Fibroblast of upper back skin (primary cell): ENCODE results near the gene TRIP11.

Source experiments
- DNase-seq: peaks from one replicate; pipeline ENCODE4 v3.0.0-alpha.2; 2013

TRIP11 gene

DNA sequence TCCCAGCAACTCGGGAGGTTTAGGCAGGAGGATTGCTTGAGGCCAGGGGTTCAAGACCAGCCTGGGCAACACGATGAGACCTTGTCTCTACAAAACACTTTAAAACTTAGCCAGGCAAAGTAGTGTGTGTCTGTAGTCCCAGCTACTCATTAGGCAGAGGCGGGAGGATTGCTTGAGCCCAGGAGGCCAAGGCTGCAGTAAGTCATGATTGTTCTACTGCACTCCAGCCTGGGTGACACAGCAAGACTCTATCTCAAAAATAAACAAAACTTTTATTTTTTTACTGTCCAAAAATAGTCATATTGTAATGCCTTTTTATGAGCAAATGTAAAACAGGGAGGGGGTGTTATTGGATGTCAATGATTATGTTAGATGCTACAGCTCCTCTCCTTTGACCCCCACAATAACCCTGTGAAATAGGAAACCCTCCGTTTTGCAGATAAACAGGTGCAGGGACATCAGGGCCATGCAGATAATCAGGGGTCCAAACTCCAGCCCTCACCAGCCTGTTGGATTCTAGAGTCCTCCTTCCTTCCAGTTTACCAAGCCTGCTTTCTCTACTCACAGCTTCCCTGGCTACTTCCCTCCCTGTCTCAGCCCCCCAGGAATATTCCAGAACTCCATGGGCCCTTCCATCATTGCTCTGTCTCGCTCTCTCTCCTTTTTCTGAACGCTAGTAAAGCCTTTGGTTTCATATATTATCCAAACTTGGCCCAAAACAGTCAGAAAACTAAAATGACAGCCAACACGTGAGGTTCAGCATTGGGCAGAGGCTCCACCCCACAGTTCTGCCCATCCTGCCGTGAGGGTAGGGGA lies 86.5 kb downstream of the TRIP11 start:
- no peak for DNase-seq

DNA sequence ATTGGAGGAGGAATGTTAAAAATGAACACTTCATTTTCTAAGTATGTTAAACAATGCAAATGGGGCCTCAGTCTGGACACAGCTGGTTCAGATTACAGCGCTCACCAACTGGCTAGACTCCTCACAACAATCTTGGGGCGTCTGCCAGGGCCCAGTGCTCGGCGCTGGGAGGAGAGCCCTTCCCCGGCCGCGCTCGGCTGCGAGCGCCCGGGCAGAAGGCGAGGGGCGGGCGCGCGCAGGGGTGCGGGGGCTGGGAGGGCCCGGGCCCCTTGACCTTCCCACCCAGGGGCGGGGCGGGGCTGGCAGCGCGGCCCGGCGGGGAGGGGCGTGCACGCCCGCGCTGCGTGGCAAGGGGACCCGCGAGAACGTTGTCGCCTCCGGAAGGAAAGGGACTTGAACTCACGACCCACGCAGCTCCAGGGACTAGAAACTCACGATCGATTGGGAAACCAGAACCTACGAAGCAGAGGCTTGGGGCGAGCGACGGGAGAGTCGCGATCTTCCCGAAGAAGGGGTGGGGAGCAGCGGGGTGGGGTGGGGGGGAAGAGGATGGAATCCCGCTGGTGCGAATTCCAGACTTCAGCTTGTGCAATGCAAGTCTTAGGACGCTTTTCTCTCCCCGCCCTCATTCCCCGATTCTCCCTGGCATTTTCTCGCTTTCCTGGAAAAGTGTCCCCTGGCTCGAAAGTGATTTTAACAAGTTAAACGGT lies 92.2 kb downstream of the TRIP11 start, which contains the start of gene FBLN5:
FBLN5 (minus strand) TSS at position 220 of the 710 bp plus-strand sequence. CDS start 465 bp downstream, outside the sequence.
- DNase-seq, result peak; percentile 96

DNA sequence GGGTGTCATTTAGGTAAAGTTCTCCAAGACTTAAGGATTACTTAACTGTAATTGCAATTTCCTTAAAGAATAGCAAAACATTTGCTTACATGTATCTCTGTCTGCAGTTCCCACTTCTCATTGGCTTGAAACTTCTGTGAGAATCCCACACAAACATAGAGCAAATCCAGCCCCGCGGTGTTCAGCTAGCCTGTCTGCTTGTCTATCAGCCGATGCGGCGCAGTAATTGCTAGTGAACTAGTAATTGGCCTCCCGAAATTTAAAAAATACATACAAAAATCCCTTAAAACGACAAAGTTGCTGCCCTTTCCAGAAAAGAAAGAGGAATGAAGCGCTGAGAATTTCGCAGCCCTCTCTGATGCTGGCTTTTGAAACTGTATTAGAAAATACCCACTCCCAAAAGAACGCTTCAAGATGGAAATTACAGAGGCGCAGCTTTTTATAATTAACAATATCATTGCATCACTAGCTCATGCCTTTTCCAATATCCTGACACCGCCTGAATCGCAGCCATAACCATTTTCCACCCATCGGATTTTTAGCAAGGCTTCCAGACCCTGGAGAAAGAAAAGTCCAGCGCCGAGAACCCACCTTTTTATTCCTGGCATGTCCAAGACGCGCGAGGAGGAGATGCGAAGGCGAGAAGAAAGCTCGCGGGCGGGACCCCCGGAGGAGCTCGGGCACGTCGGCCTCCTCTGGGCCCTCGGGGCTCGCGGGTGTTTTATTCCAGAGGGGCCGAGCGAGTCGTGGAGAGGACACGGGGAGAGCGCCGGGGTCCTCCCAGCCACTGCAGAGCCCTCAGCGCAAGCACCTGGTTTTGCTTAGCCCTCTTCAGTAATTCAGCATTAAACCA lies 93.0 kb downstream of the TRIP11 start:
- peak; percentile 44 for DNase-seq

DNA sequence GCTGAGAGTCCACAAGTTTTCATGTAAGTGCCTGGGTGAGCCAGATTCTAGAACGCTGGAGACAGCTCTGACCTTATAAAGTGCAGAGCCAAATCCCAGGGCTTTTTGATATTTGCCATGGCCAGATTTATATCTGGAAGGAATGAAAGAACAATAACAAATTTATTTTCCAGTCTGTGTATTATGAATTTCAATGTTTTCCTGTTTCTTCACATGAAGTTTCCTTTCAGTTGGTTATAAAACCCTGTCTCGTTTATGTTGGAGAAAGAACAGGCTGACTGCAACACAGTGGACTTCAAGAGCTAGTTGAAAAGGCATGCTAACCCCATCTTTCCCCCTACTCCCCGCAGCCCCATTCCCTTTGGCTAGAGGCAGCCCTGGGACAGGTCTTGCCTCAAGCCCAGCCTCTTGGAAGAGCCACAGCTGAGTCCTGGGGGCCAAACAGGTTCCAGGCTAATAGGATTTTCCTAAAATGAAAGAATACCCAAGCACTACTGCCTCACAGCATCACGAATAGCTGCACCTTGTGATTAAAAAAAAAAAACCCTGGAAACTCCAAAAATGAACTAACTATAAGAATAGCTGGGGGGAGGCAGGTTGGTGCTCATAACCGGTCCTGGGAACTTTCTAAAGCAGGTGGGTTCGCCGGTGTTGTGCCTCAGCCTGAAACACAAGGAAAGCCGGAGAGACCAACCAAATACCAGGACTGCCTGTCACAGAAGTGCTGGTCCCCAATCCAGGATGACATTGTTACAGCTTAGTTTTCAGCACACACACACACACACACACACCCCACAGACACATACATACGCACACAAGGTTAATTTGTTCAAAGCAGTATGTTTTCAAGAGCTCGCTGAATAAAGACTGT lies 93.9 kb downstream of the TRIP11 start:
- DNase-seq, result no peak

DNA sequence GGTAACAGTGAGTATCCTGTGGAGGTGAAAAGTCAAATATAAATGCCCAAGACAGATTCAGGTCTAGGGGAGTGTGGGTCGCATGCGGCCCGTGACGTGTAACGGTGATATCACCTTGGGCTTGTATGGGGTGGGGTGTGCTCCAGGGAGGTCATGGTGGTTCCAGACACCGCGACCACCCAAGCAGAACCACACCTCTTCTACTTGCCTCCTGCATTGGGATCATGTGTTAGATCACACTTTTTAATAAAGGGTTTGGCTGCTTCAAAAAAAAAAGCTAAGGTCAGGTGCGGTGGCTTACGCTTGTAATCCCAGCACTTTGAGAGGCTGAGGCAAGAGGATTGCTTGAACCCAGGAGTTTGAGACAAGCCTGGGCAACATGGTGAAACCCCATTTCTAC lies 96.9 kb downstream of the TRIP11 start:
- no peak for DNase-seq

DNA sequence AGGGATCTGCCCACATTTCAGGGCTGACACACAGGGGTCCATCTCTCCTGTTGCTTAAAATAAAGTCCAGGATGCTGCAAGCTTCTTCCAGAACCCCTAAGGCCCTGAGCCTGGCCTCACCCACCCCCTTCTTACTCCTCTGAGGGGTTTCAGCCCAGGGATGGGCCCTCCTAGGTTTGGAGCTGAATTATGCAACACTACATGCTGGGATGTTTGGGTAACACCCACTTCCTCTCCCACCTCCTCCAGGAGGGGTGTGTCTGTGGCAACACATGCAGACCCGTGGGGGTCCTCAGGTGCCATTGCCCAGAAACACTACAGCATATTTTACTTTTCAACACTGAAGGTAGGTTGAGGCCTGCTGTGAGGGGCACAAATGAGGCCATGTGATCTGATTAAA lies 97.7 kb downstream of the TRIP11 start:
- no peak for DNase-seq

DNA sequence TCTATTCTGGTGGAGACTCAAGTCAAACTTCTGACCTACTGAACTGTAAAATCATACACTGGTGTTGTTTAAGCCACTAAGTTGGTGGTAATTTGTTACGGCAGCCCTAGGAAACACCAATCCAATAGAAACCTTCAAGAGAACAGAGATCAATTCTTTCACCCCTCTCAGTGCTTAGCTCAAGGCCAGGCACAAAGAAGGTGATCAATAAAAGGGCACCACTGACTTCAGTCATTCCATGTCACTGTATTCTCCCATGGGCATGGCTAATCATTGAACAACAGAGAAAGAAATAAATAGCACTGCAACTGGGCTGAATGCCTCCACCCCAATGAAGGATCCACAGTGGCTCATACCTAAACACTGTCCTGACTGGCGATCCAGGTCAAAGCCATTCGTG lies 99.7 kb downstream of the TRIP11 start:
- DNase-seq, result no peak

DNA sequence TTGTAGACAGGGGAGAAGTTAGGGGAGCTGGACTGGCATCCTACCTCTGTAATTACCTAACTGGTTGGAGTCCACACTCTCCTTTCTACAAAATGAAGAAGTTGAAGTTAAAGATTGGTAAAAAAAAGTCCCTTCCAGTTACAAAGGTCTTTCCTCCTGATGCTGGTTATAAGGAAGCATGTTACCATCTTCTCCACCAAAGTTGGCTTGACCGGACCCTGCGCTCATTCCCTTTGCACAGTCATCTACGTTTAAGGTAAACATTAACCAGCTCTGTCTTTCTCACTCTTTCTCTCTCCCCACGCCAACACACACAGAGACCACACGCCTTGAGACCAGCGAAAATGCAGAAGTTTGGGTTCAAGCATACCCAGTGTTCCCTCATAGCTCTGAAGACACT lies 104.3 kb downstream of the TRIP11 start:
- no peak for DNase-seq

DNA sequence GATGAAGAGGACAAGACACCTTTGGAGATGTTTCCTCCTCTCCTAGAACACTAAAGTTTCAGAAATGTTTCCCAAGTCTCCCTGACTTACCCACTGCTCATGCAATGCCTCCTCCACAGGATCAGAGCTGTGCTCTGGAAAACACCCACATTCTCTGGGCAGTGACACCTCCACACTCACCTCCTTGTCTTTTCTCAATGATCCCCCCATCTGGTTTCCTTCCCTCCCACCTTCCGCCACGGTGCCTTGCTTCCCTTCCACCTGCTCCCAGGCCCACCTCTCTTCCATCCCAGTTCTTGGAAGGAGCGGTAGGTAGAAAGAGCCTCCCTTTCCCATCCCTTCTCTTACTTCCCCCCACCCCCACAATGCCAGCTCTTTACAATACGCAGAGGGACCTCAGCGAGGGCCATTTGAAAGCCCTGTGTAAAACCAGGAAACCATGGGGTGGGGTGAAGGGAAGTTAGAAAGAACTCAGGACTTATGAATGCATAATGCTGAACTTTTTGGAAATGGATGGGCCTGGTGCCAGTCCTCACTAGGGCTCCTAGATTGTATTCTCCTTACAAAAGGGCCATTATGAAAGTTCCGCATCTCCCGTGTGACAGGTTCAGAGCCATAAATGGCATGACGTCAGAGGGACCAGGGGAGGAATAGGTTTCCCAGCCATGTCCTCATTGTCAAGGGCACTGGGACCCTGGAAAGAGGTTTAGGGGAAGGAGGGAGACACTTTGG lies 105.1 kb downstream of the TRIP11 start:
- no peak for DNase-seq

DNA sequence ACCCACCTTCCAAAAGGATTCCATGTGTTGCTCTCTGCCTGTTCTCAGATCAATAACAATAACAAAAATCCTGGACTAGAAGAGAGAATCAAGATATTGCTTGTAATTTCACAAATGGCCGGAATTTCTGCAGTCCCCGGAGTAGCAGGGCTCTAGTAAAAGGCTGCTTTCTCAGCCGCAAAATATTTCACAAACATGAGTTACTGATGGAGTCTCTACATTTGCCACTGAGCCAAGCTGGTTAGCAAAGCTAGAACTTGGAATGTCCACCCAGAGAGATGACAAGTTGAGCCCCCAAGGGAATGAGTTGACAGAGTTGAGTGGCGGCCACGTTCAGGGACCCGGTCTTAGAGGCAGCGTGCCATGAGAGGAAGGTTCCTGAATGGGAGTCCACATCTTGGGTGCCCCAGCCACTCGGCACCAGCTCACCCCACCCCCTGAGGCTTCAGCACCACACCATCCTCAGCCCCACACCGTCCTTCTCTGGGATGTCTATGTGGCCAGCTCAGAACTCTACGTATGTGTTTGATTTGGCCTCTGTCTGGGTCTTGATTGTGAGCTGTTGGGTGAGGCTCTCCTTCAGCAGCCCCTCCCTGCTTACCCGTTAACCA lies 108.3 kb downstream of the TRIP11 start:
- no peak for DNase-seq

DNA sequence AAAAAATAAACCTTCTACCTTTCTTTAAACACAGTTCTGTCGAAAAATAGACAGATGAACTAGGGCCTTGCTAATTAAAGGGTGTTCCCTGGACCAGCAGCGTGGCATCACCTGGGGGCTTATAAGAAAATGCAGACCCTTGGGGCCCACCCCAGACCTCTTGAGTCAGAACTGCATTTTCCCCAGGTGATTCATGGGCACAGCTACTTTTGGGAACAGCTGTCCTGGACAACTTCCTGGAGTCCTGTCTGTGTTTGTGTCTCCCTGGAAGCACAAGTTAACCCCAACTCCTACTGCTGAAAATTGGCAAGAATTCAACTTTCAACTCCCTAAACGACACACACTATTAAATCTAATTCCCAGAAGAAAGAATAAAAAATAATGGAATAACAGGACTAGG lies 110.2 kb downstream of the TRIP11 start:
- peak; percentile 43 for DNase-seq

DNA sequence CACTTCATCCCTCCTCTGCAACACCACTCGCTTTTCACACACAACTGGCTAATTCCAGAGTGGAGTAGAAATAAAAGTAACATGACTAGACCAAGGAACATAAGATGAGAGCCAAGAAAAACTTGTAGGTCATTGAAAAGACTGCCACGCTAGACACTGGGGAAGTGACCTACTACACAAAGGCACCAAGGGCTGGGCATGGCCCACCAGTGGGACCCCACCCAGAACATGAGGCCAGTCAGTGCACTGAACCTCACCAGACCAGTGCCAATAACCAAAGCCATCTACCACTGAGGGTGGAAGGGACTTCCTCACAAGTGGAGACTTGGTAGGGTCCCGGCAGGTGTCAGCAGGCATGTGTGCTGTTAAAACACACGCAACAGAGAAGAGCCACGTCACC lies 112.1 kb downstream of the TRIP11 start:
- no peak for DNase-seq

DNA sequence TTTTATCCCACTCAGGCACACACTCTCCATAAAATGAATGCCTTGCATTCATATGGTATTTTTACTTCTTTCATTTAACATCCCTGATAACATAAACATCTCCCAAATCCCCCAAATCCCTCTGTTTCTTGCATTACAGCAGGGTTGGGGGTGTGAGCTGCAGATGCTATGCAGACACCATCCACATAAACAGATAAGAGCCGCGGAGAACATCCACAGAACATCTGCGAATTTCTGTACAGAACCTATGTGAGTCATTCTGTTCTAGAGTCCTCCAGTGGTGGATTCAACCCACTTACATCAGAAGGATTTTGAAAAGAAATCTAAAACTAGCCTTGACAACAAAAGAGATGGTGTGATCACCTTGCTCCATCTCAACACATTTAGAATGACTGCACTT lies 112.7 kb downstream of the TRIP11 start:
- no peak for DNase-seq

DNA sequence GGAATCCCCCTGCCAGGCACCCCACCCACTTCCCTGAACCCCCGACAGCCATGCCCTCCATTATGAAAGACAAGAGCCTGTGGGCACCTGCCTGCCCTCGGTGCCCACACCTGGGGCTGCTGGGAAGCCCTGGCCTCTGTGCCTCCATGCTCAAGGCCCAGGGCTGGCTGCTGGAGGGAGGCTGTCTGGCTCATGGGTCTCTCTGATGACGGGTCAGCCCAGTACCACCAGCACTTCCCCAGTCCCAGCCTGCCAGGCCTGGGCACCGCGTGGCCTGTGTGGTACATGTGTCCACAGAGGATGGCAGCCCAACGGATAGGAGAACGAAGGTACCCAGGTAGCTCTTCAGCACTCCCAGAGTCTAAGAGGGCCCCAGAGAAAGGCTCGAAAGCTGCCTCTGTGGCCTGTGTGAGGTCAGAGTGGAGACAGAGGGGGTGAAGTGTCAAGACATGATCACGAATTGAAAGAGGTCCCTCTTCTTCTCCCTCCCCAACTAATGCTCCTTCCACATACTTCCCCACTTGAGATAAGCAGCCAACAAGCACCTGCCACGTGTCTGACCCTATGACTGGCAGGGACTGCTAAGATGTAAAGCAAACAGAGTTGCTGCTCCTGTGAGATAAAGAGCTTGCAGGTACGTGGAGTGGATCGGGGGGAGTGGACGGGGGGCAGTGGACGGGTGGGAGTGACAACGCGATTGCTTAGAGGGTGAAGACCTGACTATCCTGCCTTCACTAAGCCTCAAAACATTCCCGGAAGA lies 113.5 kb downstream of the TRIP11 start:
- DNase-seq, result no peak

DNA sequence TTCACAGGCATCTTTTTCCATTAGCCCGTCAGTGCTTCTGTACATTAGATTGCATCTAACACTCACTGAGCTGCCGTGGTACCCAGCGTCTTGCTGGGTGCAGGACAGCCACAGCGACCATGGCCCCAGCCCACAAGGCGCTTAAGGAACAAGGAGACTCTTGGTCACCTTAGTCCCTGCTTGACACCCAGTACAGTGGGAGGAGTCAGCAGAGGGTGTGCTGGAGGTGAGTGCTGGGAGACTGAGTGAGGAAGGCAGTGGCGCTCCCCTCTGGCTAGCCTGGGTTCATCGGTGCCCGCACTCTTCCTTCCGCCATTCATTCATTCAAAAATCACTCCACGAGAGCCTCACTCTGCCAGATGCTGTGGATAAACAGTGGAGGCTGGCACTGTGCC lies 114.1 kb downstream of the TRIP11 start:
- DNase-seq, result no peak

DNA sequence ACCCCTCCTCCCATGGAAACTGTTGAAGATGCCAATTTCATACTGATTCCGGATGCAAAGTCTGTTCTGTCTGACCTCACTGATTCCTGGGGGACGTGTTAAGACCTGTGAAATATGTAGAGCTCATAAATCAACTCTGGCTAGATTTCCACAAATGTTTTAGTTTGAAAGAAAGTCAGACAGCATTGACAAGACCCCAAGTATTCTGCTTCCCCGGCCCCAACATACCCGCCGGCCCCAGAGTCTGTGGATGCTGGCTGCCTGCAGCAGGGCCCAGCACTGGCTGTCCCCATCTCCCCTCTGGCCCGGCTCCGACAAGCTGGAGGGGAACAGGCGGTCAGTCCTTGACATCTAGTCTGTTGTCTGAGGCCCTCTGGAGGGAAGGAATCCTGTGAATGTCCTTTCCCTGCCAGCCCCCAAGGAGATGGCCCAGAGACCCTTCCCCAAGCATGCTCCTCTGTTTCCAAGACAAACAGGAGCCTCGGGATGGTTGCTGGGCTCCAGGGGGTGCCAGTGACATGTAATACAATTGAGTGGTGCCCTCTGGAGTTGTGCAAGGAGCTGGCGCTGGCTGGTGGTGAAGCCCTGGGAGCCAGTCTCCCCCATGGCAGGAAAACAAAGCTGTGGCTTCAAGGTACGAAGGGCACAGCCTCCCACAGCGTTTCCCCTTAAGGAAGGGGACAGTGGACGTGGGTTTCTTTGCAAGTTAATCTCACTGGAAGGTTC lies 114.7 kb downstream of the TRIP11 start:
- DNase-seq, result peak; percentile 93

DNA sequence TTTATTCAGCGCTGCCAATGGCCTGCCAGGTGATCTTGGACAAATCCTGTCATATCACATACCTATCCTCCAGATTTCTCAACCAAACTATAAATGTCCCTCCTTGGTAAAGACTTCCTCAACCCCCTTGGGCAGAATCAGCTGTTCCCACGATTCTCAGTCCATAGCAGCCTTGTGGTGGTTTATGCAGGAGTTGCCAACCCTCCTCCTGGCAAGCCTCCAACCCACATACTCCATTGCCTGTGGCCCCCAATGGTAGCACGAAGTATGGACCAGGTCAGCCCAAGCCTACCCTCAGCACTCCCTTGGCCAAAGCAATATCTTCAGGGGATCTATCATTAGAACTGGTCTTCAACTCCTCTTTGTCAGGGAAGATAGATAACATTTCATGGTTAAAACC lies 119.3 kb downstream of the TRIP11 start:
- no peak for DNase-seq

DNA sequence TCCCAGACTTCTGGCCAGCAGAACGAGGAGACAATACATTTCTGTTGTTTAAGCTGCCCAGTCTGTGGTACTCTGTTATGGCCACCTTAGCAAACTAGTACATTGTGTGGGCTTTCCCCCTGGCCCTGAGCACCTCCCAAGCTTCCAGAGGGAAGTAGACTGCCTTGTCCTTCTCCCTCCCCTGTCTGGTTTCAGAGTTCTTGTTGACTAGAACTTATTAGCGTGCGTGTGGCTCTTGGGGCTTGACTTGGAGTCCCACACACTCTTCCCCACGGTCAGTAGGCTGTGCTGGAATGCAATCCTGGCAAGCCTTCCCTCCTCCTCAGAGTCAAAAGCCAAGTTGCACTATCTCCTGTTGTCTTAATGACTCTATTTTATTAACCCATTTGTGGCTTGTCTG lies 120.0 kb downstream of the TRIP11 start:
- peak; percentile 72 for DNase-seq

DNA sequence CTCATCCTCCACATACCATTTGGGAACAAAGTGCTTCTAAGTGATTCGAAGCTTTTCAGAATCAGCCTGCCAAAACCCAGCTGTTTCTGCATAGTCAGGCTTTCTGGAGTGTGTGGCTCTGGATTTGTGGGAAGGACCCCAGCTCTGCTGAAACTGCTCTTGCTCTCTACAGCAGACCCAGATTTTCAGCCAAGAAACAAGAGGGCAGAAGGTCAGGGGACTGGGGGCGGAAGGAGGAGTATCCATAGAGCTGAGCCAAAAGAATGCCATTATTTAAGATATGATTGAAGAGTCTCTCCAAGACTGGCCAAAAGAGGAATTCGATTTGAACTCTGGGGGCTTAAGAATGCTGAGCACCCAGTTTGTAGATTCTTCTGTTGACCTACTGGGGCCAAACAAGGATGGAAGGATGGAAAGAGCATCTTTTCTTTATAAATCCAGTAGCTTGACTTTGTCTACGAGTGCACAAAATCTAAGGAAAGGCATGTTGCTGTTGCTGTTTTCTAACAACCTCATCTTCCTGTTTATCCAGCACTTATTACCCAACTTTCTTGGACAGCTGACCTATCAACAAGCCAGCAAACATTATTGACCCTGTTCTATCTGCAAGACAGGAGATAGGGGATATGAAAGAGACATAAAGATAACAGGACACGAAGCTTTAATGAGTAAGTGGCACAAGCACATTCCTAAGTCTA lies 121.5 kb downstream of the TRIP11 start:
- DNase-seq, result peak; percentile 9
